VCaP (cell line): ENCODE results near the gene ASB1.

ENCODE experiments used
- H3K27ac ChIP-seq: fragments of 450-650 bp; 2 replicates; pipeline ENCODE4 v1.5.1; 2017
- CTCF ChIP-seq: fragments of 450-650 bp; conservative IDR thresholded peaks from 2 replicates; pipeline ENCODE4 v1.5.1; 2017; ENCODE audit warnings: mild to moderate bottlenecking, moderate library complexity

The ASB1 gene

GRCh38 chr2:238406221-238406997, 20.3 kb upstream of the ASB1 start:
- no peak overlapping the region for H3K27ac ChIP-seq
- no peak for TF ChIP-seq CTCF

- H3K27ac ChIP-seq: no peak overlapping the region
- TF ChIP-seq CTCF: no peak
These were observed 19.8 kb upstream of the ASB1 start for GRCh38 chr2:238406998-238407285.

- H3K27ac ChIP-seq: no peak overlapping the region
- TF ChIP-seq CTCF: no peak
These were observed 19.2 kb upstream of the ASB1 start for GRCh38 chr2:238407566-238407965.

- TF ChIP-seq CTCF: no peak
- no peak overlapping the region for H3K27ac ChIP-seq
These were observed 17.9 kb upstream of the ASB1 start for GRCh38 chr2:238408615-238409340.

- TF ChIP-seq CTCF: no peak
- no peak overlapping the region for H3K27ac ChIP-seq
These were observed 17.2 kb upstream of the ASB1 start for GRCh38 chr2:238409341-238410199.

- peak overlapping the region; percentile 25 for H3K27ac ChIP-seq
- TF ChIP-seq CTCF: no peak
These were observed 14.5 kb upstream of the ASB1 start for GRCh38 chr2:238412067-238412767.

GRCh38 chr2:238413368-238413767, 13.4 kb upstream of the ASB1 start:
- no peak overlapping the region for H3K27ac ChIP-seq
- TF ChIP-seq CTCF: no peak
